SKM-1 (cell line): ENCODE results near the gene STX4.

Source experiments
- DNase-seq: peaks from one replicate; lab custom pipeline; 2025; ENCODE audit not compliant: unreplicated experiment; lab: John Stamatoyannopoulos, UW

STX4 gene, protein sequence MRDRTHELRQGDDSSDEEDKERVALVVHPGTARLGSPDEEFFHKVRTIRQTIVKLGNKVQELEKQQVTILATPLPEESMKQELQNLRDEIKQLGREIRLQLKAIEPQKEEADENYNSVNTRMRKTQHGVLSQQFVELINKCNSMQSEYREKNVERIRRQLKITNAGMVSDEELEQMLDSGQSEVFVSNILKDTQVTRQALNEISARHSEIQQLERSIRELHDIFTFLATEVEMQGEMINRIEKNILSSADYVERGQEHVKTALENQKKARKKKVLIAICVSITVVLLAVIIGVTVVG

DNA sequence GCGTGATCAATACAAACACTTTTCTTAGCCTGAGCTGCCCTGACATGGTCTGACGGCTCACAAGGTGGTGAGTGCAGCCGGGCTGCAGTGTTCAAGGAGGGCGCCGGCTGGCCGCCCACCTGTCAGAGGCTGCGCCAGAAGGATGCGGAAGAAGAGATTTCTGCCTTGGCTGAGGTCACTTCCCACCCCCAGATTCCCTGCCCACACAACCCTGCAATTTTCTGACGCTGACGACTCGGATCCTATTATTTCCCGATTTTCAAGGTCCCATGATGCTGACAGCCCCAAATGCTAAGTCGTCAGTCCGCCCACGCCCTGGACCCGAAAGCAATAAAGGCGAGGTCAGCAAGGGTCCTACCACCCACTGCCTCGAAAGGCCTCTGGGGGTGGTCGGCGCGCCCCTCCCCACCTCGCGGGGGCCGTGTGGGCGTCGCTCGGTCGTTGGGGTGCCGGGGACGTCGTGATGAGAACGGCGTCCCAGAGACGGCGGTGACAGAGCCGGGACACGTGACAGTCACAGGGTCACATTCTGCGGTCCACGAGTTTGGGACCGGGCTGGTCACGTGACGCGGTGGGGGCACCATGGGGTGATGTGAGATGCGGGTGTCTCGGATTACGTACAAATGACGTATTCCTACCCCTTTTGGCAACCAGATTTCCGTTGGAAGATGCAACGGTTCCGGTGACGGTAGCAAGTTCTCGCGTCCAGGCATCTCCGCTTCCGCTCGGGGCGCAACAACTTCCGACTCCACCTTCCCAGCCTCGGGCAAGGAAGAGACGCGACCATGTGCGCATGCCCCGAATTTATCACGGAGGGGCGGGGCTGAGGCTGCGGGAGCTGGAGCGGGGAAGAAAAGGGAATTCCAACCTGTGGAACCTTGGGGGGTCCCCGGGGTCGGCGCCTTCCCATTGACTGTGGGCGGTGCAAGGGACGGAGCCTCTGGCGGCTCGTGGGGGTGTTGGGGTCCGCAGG is at the start of gene STX4:
Gene STX4, plus strand, starts transcription at position 823 of the 973 bp plus-strand sequence. CDS start 248 bp downstream, outside the sequence.
- DNase-seq = peak; percentile 92

DNA sequence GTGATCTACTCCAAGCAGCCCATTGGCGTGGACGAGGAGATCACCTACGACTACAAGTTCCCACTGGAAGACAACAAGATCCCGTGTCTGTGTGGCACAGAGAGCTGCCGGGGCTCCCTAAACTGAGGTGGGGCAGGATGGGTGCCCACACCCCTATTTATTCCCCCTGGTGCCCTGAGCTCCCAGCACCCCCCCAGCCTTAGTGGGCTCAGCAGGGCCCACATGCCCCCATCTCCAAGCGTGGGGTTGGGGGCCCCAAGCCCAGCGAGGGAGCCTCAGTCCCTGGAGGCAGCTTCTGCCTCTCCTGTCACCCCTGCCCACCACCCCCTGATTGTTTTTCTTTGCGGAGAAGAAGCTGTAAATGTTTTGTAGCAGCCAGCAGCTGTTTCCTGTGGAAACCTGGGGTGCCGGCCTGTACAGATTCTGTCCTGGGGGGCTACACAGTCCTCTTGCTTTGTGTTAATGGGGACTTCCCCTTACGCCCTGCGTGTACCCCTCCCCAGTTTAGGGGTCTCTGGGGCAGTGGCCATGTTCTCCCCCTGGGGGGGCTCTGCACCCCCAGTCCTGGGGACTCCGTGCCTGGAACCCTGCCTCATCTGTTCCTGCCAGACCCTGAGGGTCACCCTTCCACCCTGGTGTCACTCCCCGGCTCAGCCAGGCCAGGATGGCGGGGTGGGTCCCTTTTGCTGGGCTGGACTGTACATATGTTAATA is 49.3 kb upstream of the STX4 start:
- no peak for DNase-seq

DNA sequence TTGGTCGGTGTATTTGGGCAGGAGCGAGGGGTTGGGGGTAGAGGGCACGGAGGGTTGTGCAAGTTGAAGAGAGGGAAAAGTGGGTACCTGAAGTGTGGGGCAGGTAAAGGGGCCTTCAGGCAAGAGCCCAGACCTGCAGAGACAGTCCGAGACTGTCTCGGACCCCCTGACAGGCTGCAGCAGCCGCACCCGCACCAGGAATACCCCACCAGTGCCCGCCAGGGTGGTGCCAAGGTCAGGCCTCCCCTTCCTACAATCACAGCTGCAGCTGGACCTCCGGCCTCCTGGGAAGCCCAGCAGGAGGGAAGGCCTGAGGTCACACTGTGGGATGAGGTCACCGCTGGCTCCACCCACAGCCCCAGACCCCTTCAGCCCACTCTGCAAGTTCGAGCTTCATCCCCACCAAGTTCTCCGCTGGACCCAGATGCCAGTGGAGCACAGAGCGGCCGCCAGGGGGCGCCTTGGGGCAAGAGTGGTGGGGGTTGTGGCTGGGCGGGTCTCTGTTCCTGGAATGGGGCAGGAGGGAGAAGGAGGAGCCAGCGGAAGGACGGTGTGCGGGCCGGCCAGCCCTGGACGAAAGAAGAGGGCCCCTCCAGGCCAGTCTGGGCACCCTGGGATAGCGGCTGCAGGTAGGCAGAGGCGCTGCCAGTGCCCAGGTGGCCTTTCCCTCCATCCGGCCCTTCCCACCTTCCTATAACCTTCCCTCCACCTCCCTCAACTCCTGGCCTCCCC is 48.5 kb upstream of the STX4 start, which contains the start of gene HSD3B7:
Gene HSD3B7, plus strand, starts transcription at position 539 of the 732 bp plus-strand sequence. CDS start 452 bp downstream, outside the sequence.
- peak; percentile 59 for DNase-seq

DNA sequence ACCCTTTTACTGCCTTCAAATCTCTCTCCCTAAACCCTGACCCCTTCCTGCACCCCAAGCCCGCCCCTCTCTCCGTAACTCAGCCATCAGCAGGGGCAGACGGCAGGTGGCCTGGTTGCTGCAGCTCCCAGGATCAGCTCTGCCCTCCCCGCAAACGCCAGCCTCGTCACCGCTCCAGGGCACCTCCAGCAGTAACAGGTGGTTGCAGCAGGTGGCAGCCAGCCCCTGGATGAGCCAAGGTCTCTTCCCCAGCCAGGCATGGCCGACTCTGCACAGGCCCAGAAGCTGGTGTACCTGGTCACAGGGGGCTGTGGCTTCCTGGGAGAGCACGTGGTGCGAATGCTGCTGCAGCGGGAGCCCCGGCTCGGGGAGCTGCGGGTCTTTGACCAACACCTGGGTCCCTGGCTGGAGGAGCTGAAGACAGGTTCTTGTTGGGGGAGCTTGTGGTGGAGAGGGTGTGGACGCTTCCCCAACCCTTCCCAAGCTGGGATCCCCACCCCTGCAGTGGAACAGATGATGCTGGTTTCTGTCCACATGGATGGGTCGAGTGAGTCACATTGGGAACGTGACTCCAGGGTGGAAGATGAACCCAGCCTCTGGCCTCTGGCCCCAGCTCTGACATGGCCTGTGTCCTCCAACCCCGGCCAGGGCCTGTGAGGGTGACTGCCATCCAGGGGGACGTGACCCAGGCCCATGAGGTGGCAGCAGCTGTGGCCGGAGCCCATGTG is 47.8 kb upstream of the STX4 start:
- DNase-seq = no peak

DNA sequence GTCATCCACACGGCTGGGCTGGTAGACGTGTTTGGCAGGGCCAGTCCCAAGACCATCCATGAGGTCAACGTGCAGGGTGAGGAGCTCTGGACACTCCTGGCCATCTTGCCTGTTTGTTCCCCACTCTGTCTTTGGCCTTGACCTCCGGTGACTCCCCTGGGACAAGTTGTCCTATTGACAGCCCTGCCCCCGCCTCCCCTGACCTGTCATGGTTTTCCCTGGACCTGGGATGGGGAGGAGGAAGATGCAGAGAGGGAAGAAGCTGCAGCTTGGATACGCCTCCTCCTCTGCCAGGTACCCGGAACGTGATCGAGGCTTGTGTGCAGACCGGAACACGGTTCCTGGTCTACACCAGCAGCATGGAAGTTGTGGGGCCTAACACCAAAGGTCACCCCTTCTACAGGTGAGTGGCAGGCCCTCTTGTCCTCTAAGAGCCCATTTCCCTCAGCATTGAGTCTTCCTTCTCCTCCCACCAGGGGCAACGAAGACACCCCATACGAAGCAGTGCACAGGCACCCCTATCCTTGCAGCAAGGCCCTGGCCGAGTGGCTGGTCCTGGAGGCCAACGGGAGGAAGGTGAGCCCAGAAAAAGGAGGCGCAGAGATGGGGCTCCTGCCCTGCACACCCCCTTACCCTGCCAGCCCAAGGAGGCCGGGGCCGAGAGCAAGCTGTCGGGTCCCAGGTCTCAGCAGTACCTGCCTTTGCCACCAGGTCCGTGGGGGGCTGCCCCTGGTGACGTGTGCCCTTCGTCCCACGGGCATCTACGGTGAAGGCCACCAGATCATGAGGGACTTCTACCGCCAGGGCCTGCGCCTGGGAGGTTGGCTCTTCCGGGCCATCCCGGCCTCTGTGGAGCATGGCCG is 47.0 kb upstream of the STX4 start:
- no peak for DNase-seq

DNA sequence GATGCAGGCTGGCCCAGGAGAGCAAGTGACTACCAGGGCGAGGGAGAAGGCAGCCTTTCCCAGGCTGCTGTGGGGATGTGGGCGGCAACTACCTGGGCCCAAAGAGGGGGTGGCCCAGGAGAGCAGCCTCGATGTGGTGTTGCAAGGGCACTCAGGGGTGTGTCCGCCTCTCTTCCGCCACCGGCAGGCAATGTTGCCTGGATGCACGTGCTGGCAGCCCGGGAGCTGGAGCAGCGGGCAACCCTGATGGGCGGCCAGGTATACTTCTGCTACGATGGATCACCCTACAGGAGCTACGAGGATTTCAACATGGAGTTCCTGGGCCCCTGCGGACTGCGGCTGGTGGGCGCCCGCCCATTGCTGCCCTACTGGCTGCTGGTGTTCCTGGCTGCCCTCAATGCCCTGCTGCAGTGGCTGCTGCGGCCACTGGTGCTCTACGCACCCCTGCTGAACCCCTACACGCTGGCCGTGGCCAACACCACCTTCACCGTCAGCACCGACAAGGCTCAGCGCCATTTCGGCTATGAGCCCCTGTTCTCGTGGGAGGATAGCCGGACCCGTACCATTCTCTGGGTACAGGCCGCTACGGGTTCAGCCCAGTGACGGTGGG is 45.7 kb upstream of the STX4 start:
- DNase-seq = no peak

DNA sequence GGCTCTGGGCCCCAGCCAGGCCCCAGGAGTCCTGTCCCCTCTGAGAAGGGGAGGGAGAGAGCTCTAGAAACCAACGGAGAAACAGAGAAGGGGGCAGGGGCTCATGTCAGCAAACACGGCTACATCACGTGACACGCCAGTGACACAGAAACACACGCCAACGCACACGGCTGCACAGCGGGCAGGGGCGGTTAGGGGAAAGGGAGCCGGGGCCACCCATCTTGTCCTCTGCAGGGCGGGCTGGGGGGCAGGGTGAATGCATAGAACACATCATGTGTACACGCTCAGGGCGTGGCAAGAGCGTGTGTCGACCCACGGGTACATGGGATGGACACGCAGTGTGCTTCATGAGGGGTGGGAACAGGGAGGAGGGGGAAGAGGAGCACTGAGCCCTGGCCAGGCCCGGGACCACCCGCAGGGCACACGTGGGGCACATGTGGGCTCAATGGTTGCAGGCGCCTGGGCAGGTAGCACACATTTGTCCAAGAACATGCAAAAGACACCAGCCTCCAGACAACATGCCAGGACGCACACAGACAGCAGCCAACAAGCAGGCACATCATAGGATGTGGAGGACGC is 43.8 kb upstream of the STX4 start:
- DNase-seq = no peak

DNA sequence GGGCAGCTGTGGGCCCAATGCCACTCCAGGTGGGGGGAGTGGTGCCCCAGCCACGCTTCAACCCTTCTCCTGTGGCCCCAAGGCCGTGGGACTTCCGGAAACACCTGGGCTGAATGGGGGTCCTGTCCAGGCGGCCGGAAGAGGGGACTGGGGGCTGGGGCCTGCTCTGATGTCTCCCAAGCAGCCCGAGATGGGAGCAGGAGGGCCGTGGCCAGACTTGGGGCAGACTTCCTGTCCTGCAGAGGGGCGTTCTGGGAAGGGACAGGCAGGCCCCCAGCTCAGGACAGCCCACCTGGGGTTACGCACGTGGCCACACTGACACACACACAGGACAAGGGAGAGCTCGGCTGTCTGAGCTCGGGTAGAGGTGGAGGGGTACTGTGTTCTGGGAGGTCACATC is 43.3 kb upstream of the STX4 start:
- DNase-seq = no peak

DNA sequence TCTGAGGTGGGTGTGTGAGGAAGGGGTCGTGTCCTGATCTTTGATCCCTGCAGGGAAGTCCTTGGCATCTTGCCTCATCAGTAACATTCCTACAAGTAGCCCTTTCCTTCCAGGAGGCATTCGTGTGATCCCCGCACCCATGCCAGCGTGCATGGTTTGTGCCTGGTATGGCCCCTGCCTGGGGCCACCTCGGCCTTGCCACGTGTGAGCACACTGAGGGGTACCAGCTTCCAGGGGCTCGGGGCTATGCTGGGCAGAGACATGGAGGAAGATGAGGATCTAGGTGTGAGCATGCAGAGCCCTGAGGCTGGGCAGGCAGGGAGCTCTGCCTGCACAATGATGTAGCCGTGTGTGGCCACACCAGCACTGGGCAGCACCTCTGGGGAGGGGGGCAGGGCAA is 42.3 kb upstream of the STX4 start:
- DNase-seq = no peak

DNA sequence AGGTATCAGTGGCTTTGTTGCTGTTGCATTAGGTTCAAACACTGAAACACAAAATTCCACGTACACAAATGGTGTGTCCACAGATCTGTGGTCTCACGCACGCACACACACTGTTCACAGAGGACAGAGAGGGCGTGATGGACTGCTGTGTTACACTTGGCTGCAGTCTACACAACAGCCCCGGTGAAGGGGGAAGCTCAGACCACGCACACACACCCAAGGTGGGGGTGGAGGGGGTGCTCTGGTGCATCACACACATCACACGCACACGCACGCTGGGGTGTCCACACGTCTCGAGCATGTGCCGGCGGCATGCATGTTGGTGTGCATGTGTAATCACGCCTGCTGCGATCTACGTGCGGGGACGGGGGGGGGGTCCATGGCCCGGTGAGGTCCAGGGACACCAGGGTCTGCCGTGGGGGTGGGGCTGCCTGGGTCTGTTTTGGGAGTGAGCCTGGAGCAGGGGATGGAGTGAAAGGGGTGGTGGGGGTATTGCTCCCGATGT is 41.0 kb upstream of the STX4 start:
- DNase-seq = no peak

DNA sequence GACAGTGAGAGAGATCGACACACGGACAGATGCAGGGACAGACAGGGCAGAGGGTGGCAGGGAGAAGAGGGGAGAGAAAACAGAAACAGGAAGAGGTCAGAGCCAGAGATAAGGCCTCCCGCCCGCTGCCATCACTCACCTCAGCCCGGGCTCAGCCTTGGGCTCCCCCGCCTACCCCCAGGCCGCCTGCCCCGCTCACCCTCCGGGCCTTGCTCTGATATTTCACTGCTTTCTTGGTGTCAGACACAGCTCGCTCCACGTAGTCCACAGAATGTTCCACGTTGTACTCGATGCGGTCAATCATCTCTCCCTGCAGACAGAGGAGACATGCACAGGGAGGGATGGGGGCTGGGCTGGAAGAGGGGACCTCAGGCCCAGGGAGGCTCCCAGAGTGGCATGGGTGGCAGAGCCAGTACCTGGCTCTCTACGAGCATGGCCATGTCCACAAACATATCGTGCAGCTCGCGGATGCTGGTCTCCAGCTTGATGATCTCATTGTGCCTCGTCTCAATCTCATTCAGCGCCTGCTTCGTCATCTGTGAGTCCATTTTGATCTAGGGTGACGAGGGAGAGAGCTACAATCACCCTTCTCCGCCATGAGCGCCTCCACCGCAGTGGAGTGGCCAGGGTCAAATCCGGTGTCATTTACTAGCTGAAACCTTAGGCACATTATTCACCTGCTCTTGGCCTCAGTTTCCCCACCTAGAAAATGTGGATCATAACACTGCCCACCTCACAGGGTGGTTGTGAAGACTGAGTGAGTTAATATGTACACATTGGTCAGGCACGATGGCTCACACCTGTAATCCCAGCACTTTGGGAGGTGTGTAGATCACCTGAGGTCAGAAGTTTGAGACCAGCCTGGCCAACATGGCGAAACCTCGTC is 40.2 kb upstream of the STX4 start:
- DNase-seq = peak; percentile 53

DNA sequence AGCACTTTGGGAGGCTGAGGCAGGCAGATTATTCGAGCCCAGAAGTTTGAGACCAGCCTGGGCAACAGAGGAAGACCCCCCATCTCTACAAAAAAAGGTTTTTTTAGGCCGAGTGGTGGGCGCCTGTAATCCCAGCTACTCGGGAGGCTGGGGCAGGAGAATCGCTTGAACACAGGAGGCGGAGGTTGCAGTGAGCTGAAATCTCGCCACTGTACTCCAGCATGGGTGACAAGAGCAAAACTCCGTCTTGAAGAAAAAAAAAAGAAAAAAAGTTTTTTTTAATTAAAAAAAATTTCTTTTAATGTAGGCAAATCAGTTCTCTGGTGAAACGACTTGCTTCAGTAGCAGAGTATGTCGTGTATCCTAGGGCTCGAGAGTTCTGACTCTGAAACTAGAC is 37.4 kb upstream of the STX4 start:
- DNase-seq = no peak

DNA sequence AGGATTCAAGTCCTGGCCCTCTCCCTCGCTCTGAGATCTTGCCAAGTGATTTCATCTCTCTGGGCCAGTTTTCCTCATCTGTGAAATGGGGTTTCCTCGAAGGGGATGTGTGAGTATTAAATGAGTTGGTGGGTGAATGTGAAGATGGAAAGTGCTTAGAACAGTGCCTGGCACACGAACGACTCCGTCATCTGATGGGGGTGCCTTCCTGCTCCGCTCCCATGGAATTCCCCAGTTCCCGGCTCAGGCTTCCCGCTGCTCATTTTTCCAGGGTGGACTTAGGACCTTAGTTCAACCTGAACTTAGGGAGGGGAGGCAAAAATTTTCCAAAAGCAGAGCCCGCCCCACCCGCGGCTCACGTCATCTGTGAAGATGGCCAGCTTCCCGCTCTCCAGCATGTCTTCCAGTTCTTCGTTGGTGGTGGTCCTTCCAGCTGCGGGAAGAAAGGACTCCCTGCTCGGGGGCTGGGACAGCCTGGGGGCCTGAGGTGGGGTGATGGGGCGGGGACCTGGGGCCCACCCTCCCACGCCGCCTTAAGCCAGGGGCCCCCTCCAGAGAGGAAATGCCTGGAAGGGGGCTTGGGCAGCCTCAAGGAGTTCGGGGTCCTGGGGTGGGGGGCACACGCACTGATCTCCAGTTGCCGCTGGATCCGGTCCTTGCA is 36.9 kb upstream of the STX4 start:
- DNase-seq = no peak

DNA sequence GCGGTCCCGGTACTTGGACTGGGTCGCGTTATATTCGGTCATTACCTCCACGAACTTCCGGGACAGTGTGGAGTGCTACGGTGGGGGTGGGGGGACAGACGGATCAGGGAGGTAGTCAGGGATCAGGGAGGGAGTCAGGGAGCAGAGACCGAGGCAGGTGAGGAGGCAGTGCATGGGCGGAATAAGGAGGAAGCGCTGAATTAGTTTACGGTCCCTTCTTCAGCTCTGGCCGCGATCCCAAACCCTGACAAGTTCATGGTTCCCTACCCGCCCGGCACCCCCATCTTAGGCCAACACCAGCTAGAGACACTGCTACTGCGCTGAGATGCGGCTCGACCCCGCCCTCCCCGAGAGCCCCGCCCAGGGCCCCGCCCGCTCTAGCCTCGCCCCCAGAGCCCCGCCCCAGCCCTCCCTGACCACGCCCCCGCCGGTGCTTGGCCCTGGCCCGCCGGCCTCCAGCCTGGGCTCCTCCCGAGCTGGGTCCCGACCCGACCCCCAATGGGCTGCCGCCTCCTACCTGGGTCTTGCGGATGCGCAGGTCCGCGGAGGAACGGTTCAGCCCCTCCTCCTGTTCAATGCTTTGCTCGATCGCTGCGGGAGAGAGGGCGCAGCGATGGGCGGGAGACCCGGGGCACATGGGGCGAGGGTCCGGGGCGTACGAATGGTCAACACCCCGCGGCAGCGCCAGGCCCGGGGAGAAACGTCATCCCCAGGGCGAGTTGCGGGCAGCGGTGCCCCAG is 36.2 kb upstream of the STX4 start:
- DNase-seq = peak; percentile 44

DNA sequence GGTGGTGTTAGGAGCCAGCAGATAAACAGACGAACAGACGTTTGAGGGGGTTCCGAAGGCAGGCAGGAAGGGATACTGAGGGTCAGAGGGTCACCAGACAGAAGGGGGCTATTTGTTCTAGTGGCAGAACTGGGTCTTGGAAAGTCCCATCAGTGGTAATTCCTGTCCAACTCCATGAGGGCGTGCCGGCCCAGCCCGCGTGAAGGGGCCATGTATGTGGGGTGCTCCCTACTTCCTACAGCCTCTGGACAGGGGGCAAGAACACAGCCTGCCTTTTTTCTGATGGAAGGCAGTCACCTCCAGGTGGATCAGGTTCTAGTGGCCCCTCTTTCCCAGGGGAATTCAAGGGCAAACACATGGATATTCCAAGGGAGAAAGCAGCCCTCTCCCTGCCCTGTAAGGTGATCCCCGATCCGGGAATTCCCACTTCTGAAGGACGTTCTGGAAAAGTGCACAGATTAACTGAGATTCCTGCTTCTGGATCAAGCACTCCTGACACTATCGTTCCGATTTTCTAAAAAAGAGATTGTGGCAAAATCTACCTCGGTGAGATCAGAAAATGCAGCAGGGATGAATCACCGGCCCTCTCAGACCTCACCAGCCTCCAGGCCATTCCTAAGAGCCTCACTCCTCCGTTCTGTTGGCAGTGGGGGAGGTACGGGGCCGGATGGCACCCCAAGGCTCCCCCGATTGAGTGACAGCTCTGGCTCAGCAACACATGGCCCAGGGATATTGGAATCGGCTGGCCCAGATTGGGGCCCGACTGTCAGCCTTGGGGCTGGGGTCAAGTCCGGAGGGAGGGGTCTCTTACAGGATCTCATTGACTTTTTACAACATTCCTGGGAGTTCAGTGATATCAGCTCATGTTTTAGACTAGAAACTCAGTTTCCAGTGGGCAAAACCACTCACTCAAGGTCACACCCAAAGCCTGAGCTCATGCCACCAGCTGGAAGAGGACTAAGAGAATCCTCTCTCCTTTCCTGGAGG is 35.3 kb upstream of the STX4 start:
- DNase-seq = no peak
